Activated CD4-positive, alpha-beta T cell treated with anti-CD3 and anti-CD28 coated beads for 36 hours (primary cell): Measurements from ENCODE around the gene NOP56. TPM values are rescaled to one million over a fixed set of nuclear protein-coding genes. Genes with fewer than 3 reads are reported as not detected.

ENCODE experiments used
- ATAC-seq: fragments of 200-7000 bp; cut with Tn5 transposase; one replicate; pipeline ENCODE4 v1.10.0; 2021; ENCODE audit warnings: mild to moderate bottlenecking, moderate library complexity
- CTCF ChIA-PET: fragments of 350-600 bp; sonication (Branson Sonifier 250); formaldehyde crosslinking; loops from one replicate; lab custom pipeline; 2021; ENCODE audit warnings: antibody characterized with exemption; lab: Charles Lee
- POLR2A ChIA-PET: fragments of 350-600 bp; sonication (Branson Sonifier 250); formaldehyde crosslinking; loops from one replicate; lab custom pipeline; 2021; ENCODE audit warnings: antibody characterized with exemption, inconsistent platforms; lab: Charles Lee
- DNase-seq: peaks from one replicate; pipeline ENCODE4 v3.0.0-alpha.2; 2020
- H3K27ac Mint-ChIP-seq: one replicate; pipeline ENCODE4 v1.8.0; 2021; ENCODE audit warnings: mixed read lengths
- H3K27me3 Mint-ChIP-seq: one replicate; pipeline ENCODE4 v1.8.0; 2021; ENCODE audit warnings: mixed read lengths
- H3K36me3 Mint-ChIP-seq: one replicate; pipeline ENCODE4 v1.8.0; 2021; ENCODE audit warnings: low read depth, mixed read lengths
- H3K4me1 Mint-ChIP-seq: one replicate; pipeline ENCODE4 v1.8.0; 2021; ENCODE audit warnings: mixed read lengths
- H3K4me3 Mint-ChIP-seq: one replicate; pipeline ENCODE4 v1.8.0; 2021; ENCODE audit warnings: mild to moderate bottlenecking, moderate library complexity, mixed read lengths
- H3K9me3 Mint-ChIP-seq: one replicate; pipeline ENCODE4 v1.8.0; 2021; ENCODE audit warnings: low read depth, mixed read lengths
- intact Hi-C, 2 experiments: fragments of 100-400 bp; cut with DNase I in 1 of 2; cut with micrococcal nuclease in 1 of 2; formaldehyde crosslinking; loops; one replicate each; pipeline versions ENCODE4 v1.14.2 to v1.15.1; 2022 to 2024; cut with DNase I, micrococcal nuclease
- total RNA-seq, 2 experiments: library from RNA; stranded (reverse); gene quantifications; one replicate each; pipeline ENCODE4 v1.2.3, GENCODE V29; 2021

NOP56 gene
- total RNA-seq, 2 experiments from 2014 or later = 504 to 532 TPM

- H3K36me3 Mint-ChIP-seq = no peaks in the 10 kb centered on the region
- ChIA-PET CTCF (no interaction called here), POLR2A (no interaction called here)
- H3K27ac Mint-ChIP-seq = no peak overlapping the region
- peaks cover 9% of the 10 kb centered on the region for H3K4me1 Mint-ChIP-seq
- no peak overlapping the region for H3K4me3 Mint-ChIP-seq
- intact Hi-C loops = no loop called here
- H3K27me3 Mint-ChIP-seq = peaks cover 17% of the 10 kb centered on the region
- no peak for DNase-seq
- ATAC-seq = no peak
- no peaks in the 10 kb centered on the region for H3K9me3 Mint-ChIP-seq
Measured at GRCh38 chr20:2618815-2619214, 33.6 kb upstream of the NOP56 start.

DNA sequence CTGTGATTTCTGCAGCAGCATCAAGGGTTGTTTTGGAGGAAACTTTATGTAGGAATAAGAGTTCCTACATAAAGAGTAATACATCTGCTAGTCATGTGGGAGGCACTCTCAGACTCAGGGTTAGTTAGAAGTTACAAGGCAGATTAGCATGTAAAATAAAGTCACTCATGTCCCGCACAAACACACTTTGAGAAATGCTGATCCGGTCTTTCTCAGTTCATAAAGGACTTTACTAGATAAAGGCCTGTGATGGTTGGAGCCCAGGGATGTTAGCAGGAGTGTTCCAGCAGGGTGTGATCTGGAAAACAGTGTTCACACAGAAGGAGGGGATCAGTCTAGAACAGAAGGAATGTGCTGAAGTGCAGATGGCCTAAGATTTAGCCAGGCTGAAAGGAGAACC is 33.1 kb upstream of the NOP56 start:
- Mint-ChIP-seq H3K36me3 (no peaks in the 10 kb centered on the region), H3K27ac (no peak overlapping the region), H3K4me3 (no peak overlapping the region), H3K4me1 (peaks cover 9% of the 10 kb centered on the region), H3K9me3 (no peaks in the 10 kb centered on the region), H3K27me3 (peaks cover 17% of the 10 kb centered on the region)
- no peak for ATAC-seq
- ChIA-PET POLR2A (no interaction called here), CTCF (no interaction called here)
- no peak for DNase-seq
- intact Hi-C loops = no loop called here

DNA sequence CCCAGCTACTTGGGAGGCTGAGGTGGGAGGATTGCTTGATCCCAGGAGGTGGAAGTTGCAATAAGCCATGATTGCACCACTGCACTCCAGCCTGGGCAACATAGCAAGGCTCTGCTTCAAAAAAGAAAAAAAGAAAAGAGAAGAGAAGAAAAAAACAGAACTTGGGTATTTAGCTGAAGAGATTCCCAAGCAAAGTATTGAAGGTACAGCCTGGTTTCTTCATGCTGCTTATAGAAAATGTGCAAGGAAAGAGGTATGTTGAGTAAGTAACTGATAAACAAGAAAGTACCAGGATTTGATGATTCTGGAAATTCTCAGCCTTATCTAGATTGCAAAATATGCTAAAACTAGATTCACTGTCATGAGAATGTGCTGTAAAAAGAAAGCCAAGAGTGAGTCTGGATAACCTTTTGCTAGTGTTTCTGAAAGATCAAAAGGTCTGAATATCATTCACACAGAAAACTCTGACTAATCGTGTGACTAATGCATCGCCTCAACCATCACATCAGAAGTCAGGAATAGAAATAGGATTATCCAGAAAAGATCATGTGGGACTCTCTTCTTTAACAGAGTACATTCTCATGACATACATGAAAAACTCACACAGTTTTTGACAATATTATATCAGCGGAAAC is 32.4 kb upstream of the NOP56 start:
- Mint-ChIP-seq H3K27ac (no peak overlapping the region), H3K4me3 (no peak overlapping the region), H3K9me3 (no peaks in the 10 kb centered on the region), H3K4me1 (peaks cover 9% of the 10 kb centered on the region), H3K36me3 (no peaks in the 10 kb centered on the region), H3K27me3 (peaks cover 19% of the 10 kb centered on the region)
- ChIA-PET POLR2A (no interaction called here), CTCF (interaction anchor here (1.4 kb wide), 1 partner anchor 27 kb away, joined by 4 read pairs; no protein-coding TSS in a partner anchor)
- ATAC-seq = no peak
- intact Hi-C loops = no loop called here
- DNase-seq = no peak

- no peak overlapping the region for H3K27ac Mint-ChIP-seq
- CTCF ChIA-PET = interaction anchor here (0.7 to 1.0 kb wide), 3 partner anchors 57 to 289 kb away, joined by 3 to 4 read pairs (median 3); no protein-coding TSS in a partner anchor
Measured at GRCh38 chr20:2624190-2624589, 28.2 kb upstream of the NOP56 start.

GRCh38 chr20:2625062-2625461 is 27.4 kb upstream of the NOP56 start:
- Mint-ChIP-seq H3K4me3 (no peak overlapping the region), H3K9me3 (peaks cover 10% of the 10 kb centered on the region), H3K27ac (no peak overlapping the region), H3K4me1 (peaks cover 6% of the 10 kb centered on the region), H3K27me3 (peaks cover 11% of the 10 kb centered on the region), H3K36me3 (no peaks in the 10 kb centered on the region)
- no peak for DNase-seq
- ChIA-PET CTCF (interaction anchor here (0.7 to 1.0 kb wide), 2 partner anchors 58 to 103 kb away, joined by 3 to 4 read pairs; no protein-coding TSS in a partner anchor), POLR2A (no interaction called here)
- intact Hi-C loops = no loop called here
- no peak for ATAC-seq

More at GRCh38 chr20:2624190-2624589, 28.2 kb upstream of the NOP56 start:
- DNase-seq (no peak), ATAC-seq (no peak)
- POLR2A ChIA-PET = no interaction called here
- Mint-ChIP-seq H3K27me3 (peaks cover 16% of the 10 kb centered on the region), H3K4me3 (no peak overlapping the region), H3K4me1 (peaks cover 9% of the 10 kb centered on the region), H3K9me3 (peaks cover 10% of the 10 kb centered on the region), H3K36me3 (no peaks in the 10 kb centered on the region)
- intact Hi-C loops = no loop called here

GRCh38 chr20:2626853-2627541 is 25.4 kb upstream of the NOP56 start:
- intact Hi-C loops = no loop called here
- ChIA-PET CTCF (interaction anchor here (1.1 to 1.6 kb wide), 2 partner anchors 12 to 18 kb away, joined by 3 to 4 read pairs; no protein-coding TSS in a partner anchor), POLR2A (no interaction called here)
- DNase-seq (no peak), ATAC-seq (no peak)
- Mint-ChIP-seq H3K36me3 (no peaks in the 10 kb centered on the region), H3K4me1 (no peaks in the 10 kb centered on the region), H3K27me3 (peaks cover 17% of the 10 kb centered on the region), H3K9me3 (peaks cover 10% of the 10 kb centered on the region), H3K27ac (no peak overlapping the region), H3K4me3 (no peak overlapping the region)

GRCh38 chr20:2631228-2631627 is 21.2 kb upstream of the NOP56 start:
- Mint-ChIP-seq H3K9me3 (peaks cover 9% of the 10 kb centered on the region), H3K36me3 (no peaks in the 10 kb centered on the region), H3K4me3 (no peak overlapping the region), H3K27me3 (peaks cover 20% of the 10 kb centered on the region), H3K27ac (no peak overlapping the region), H3K4me1 (no peaks in the 10 kb centered on the region)
- CTCF ChIA-PET = interaction anchor here (0.6 to 1.2 kb wide), 3 partner anchors 21 to 110 kb away, joined by 3 read pairs; partner anchors contain the start of gene NOP56
- no peak for DNase-seq
- ATAC-seq = no peak
- POLR2A ChIA-PET = no interaction called here
- intact Hi-C loops = no loop called here

DNA sequence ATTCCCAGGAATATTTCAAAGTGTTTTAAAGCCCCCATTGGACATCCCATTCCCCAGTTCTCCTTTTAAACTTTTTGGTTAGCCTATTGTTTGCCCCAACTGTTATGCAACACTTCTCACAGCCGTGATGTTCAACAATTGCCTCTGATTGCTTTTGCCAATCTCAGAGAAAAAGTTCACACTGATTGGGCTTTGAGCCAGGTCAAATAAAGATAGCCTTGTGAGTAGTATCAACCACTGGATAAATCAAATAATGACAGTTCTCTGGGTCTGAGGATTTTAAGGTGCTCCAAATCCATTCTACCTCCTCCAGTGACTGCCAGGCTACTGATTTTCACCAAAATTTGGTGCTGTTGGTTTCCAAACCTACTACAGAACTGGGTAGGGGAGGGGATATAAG is 19.1 kb upstream of the NOP56 start:
- intact Hi-C loops = no loop called here
- H3K27me3 Mint-ChIP-seq = peaks cover 16% of the 10 kb centered on the region
- CTCF ChIA-PET = interaction anchor here (0.5 to 1.4 kb wide), 3 partner anchors 12 to 24 kb away, joined by 3 read pairs; no protein-coding TSS in a partner anchor
- H3K27ac Mint-ChIP-seq = no peak overlapping the region
- H3K36me3 Mint-ChIP-seq = no peaks in the 10 kb centered on the region
- no peaks in the 10 kb centered on the region for H3K4me1 Mint-ChIP-seq
- POLR2A ChIA-PET = no interaction called here
- ATAC-seq (no peak), DNase-seq (no peak)
- H3K9me3 Mint-ChIP-seq = no peaks in the 10 kb centered on the region
- no peak overlapping the region for H3K4me3 Mint-ChIP-seq

GRCh38 chr20:2637246-2637645 is 15.2 kb upstream of the NOP56 start:
- no peak overlapping the region for H3K27ac Mint-ChIP-seq
- CTCF ChIA-PET = interaction anchor here (0.6 to 2.9 kb wide), 5 partner anchors 10 to 565 kb away, joined by 3 to 16 read pairs (median 3); no protein-coding TSS in a partner anchor
- ATAC-seq = no peak

GRCh38 chr20:2640260-2640659 is 12.2 kb upstream of the NOP56 start:
- Mint-ChIP-seq H3K27ac (no peak overlapping the region), H3K36me3 (peaks cover 4% of the 10 kb centered on the region), H3K4me3 (no peak overlapping the region), H3K9me3 (no peaks in the 10 kb centered on the region), H3K4me1 (peaks cover 3% of the 10 kb centered on the region), H3K27me3 (peaks cover 2% of the 10 kb centered on the region)
- intact Hi-C loops = no loop called here
- ATAC-seq (no peak), DNase-seq (no peak)
- POLR2A ChIA-PET = no interaction called here
- CTCF ChIA-PET = interaction anchor here (0.9 kb wide), 1 partner anchor 86 kb away, joined by 3 read pairs; no protein-coding TSS in a partner anchor

More at GRCh38 chr20:2637246-2637645, 15.2 kb upstream of the NOP56 start:
- intact Hi-C loops = no loop called here
- Mint-ChIP-seq H3K4me3 (no peak overlapping the region), H3K9me3 (no peaks in the 10 kb centered on the region), H3K27me3 (peaks cover 6% of the 10 kb centered on the region), H3K4me1 (no peaks in the 10 kb centered on the region), H3K36me3 (no peaks in the 10 kb centered on the region)
- POLR2A ChIA-PET = no interaction called here
- DNase-seq = no peak

DNA sequence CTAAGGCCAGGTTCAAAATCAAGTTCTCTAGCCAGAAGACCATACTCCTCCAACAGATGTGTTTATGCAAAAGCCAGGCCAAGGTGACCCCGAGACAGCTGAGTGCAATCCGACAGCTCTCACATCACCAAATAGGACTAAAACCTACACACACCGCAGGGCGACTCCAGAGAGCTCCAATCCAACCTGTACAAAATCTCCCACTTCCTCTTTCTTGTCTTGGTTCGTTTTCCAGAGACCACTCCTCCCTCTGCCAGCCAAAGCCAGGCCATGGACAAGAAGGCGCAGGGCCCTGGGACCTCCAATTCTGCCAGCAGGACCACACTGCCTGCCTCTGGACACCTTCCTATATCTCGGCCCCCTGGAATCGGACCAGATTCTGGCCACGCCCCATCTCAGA is 11.5 kb upstream of the NOP56 start:
- peaks cover 4% of the 10 kb centered on the region for H3K36me3 Mint-ChIP-seq
- H3K9me3 Mint-ChIP-seq = no peaks in the 10 kb centered on the region
- H3K4me1 Mint-ChIP-seq = peaks cover 3% of the 10 kb centered on the region
- CTCF ChIA-PET = interaction anchor here (0.6 to 1.5 kb wide), 3 partner anchors 11 to 409 kb away, joined by 3 read pairs; no protein-coding TSS in a partner anchor
- H3K27ac Mint-ChIP-seq = no peak overlapping the region
- POLR2A ChIA-PET = no interaction called here
- no peak for DNase-seq
- no peak for ATAC-seq
- intact Hi-C loops = no loop called here
- H3K4me3 Mint-ChIP-seq = no peak overlapping the region
- H3K27me3 Mint-ChIP-seq = peaks cover 2% of the 10 kb centered on the region
